H54 (cell line): ENCODE measurements around the gene SLC38A2.

Experiments
- DNase-seq: peaks from one replicate; pipeline ENCODE4 v3.0.0; 2011; ENCODE audit warnings: low spot score, mixed read lengths; ENCODE audit not compliant: insufficient read length
- FAIRE-seq: peaks from 3 replicates; lab custom pipeline; 2011; peaks lifted over from hg19 to GRCh38; lab: Jason Lieb, UNC
- POLR2A ChIP-seq: IDR thresholded peaks from 2 replicates; pipeline ENCODE4 v1.6.1; 2011; ENCODE audit warnings: low read depth, mild to moderate bottlenecking, low read length

The SLC38A2 gene

DNA sequence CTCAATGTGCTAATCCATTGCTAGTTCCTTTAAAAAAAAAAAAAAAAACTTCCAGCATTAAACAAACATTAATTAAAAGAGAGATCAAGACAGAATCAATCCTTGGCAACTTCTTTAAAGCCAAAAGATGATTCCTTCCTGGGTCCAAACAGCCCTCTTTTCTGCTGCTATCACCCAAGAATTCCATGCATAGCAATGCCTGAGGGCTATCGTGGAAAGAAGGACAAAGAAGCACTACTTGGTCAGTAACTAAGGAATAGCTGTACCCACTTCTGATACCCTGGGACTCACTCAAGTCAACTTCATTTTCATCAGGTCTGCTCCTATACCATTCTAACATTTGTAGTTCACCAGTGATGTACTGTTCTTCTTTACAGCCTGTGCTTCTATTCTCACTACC lies 51.8 kb downstream of the SLC38A2 start:
- no peak for FAIRE-seq
- TF ChIP-seq POLR2A = no peak
- no peak for DNase-seq

DNA sequence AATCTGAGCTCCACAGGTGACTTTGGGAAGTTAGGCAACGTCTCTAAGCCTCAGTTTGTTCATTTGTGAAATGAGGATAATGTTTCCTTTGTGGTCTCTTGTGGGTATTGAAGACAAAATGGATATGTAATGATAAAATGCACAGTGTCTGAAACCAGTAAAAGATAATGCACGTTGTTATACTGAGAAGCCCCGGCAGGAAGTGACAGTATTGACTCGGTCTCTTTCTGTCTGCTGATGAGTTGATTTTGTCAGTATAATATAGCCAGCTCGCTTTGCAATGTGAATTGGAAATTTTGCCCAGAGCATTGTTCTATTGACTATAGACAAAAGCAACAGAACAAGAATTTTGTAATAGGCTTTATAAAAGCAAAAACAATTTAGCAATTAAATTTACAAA lies 54.5 kb downstream of the SLC38A2 start:
- no peak for FAIRE-seq
- DNase-seq = no peak
- TF ChIP-seq POLR2A = no peak
